NCI-H510A (cell line): ENCODE measurements around the gene SMOC2.

Source experiments
- DNase-seq: peaks from one replicate; lab custom pipeline; 2025; lab: John Stamatoyannopoulos, UW

Gene SMOC2

DNA sequence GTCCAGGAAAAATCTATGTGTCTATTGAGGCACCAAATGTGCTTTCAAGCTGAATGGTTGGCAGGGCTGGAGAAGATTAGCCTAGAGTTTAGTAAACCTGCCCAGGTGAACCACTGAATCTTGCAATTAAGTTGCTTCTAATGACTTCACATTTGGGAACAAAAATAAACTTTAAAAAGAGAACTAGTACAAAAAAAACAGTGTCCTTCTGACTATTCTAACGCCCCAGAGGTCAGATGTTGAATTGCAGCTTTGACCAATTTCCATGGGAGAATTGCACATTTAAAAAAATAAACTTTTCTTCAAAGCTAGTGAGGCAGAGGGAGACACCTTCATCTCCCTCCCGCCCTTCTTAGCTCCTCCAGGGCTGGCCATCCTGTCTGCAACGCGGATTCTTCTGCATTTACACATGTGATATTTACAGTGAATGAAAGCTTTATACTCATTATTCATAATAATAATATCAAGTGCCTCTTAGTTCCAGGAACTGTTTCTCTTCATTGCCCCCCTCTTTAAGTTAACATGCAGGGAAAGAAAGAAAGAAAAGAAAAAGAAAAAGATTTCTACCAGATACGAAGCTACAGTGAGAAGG is 270.2 kb downstream of the SMOC2 start:
- no peak for DNase-seq

DNA sequence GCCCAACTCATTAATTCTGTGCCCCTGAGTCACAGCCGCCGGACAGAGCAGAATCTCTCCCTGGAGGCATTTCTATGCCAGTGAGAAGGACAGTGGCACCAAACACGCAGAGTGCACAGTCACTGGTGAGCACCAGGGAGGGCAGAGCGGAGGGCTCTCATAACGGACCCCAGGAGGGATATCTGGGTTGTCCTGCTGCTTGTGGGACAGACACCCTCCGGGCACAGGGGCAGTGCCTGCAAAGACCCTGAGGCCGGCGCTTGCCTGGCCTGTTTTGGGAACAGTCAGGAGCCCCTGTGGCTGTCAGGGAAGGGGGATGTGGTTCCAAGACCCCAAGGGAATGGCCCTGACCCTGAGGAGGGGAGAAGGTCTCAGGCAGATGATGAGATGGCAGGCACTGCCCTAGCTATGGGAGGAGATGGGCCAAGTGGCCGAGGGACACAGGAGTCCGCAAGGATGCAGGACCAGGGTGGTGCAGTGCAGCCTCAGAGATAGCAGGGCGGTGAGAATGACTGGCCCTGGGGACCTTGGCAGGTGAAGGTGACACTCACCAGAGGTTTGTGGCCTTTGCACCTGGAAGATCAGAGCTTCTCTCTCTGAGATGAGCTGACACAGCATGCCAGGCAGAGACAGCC is 270.8 kb downstream of the SMOC2 start:
- no peak for DNase-seq

DNA sequence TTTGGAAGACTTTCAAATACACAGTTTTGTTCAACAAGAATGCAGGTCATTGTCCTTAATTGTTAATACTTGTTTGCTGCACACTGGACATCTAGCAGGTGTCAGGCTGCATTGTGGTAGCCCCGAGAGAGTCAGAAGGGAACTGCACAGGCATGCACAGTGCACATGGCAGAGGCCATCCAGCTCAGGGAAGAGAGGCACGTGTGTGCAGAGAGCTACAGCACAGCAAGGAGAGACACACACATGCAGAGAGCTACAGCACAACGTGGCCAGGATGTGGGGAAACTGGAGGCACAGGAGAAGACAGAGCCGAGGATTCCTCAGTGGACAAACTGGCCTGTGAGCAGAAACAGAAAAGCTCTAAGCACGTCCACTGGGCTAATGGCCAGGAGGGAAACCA is 272.0 kb downstream of the SMOC2 start:
- no peak for DNase-seq

GRCh38 chr6:168713839-168714238 is 272.9 kb downstream of the SMOC2 start:
- DNase-seq: no peak

- DNase-seq: no peak
Observed at GRCh38 chr6:168714547-168715260, 273.7 kb downstream of the SMOC2 start.

GRCh38 chr6:168715643-168716481 is 274.9 kb downstream of the SMOC2 start:
- no peak for DNase-seq

- DNase-seq: no peak
Observed at GRCh38 chr6:168716581-168716980, 275.6 kb downstream of the SMOC2 start.

GRCh38 chr6:168717491-168717890 is 276.5 kb downstream of the SMOC2 start:
- DNase-seq: no peak
